PFSK-1 (cell line): ENCODE measurements around the gene GARIN1A.

Experiments
- POLR2AphosphoS5 ChIP-seq: IDR thresholded peaks from 2 replicates; pipeline ENCODE4 v1.6.1; 2012; ENCODE audit warnings: low read depth, mild to moderate bottlenecking, control low read depth, low read length, moderate library complexity
- TAF1 ChIP-seq: IDR thresholded peaks from 2 replicates; pipeline ENCODE4 v1.6.1; 2012; ENCODE audit warnings: low read length, control low read depth, borderline replicate concordance; ENCODE audit not compliant: insufficient read depth
- TF ChIP-seq, protein P1 (sequence below), 2 experiments: IDR thresholded peaks; 2 replicates each; pipeline versions ENCODE4 v1.6.1 to v1.8.0; 2011 to 2012; ENCODE audit warnings: low read depth in 2 of 2, low read length in 2 of 2, control low read depth in 1 of 2, inconsistent platforms in 1 of 2, mild to moderate bottlenecking in 1 of 2, moderate library complexity in 1 of 2; ENCODE audit not compliant: insufficient read depth in 1 of 2

- TF ChIP-seq POLR2AphosphoS5 = no peak
- TF ChIP-seq, protein P1, sequence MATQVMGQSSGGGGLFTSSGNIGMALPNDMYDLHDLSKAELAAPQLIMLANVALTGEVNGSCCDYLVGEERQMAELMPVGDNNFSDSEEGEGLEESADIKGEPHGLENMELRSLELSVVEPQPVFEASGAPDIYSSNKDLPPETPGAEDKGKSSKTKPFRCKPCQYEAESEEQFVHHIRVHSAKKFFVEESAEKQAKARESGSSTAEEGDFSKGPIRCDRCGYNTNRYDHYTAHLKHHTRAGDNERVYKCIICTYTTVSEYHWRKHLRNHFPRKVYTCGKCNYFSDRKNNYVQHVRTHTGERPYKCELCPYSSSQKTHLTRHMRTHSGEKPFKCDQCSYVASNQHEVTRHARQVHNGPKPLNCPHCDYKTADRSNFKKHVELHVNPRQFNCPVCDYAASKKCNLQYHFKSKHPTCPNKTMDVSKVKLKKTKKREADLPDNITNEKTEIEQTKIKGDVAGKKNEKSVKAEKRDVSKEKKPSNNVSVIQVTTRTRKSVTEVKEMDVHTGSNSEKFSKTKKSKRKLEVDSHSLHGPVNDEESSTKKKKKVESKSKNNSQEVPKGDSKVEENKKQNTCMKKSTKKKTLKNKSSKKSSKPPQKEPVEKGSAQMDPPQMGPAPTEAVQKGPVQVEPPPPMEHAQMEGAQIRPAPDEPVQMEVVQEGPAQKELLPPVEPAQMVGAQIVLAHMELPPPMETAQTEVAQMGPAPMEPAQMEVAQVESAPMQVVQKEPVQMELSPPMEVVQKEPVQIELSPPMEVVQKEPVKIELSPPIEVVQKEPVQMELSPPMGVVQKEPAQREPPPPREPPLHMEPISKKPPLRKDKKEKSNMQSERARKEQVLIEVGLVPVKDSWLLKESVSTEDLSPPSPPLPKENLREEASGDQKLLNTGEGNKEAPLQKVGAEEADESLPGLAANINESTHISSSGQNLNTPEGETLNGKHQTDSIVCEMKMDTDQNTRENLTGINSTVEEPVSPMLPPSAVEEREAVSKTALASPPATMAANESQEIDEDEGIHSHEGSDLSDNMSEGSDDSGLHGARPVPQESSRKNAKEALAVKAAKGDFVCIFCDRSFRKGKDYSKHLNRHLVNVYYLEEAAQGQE (IDR thresholded peaks at IDR 0.05; ENCODE audit: insufficient read depth in 1 of 2, low read depth in 2 of 2, low read length in 2 of 2) = no peak
- no peak for TF ChIP-seq TAF1
Observed at GRCh38 chr7:128661446-128661845, 10.6 kb upstream of the GARIN1A start.
